ENCODE measurements around the gene SCFD2.

- TF ChIP-seq ASH2L (IDR thresholded peaks at IDR 0.05; ENCODE audit: low read length) (no peak), TAF1 (IDR thresholded peaks at IDR 0.05; ENCODE audit: low read depth, low read length) (no peak)
Observed at GRCh38 chr4:53127365-53127764, 238.5 kb downstream of the SCFD2 start.

All from H1 (cell line).